Neural crest cell (in vitro differentiated cells): Measurements from ENCODE around the gene NFS1. TPM values are rescaled to one million over a fixed set of nuclear protein-coding genes. Genes with fewer than 3 reads are reported as not detected.

ENCODE experiments used
- DNase-seq: peaks from one replicate; pipeline ENCODE4 v3.0.0; 2021; ENCODE audit warnings: low read depth, mixed read lengths, low spot score
- H3K27ac Mint-ChIP-seq: one replicate; pipeline ENCODE4 v1.8.0; 2021; ENCODE audit warnings: mild to moderate bottlenecking, mixed read lengths; ENCODE audit not compliant: unreplicated experiment
- H3K27me3 Mint-ChIP-seq: 2 replicates; pipeline ENCODE4 v1.8.0; 2021; ENCODE audit warnings: low read depth, mild to moderate bottlenecking, mixed read lengths
- H3K36me3 Mint-ChIP-seq: 2 replicates; pipeline ENCODE4 v1.8.0; 2021; ENCODE audit warnings: low read depth, mild to moderate bottlenecking, mixed read lengths
- H3K4me1 Mint-ChIP-seq: 2 replicates; pipeline ENCODE4 v1.8.0; 2021; ENCODE audit warnings: mixed read lengths
- H3K4me3 Mint-ChIP-seq: one replicate; pipeline ENCODE4 v1.8.0; 2021; ENCODE audit warnings: mild to moderate bottlenecking, mixed read lengths
- H3K9me3 Mint-ChIP-seq: 2 replicates; pipeline ENCODE4 v1.8.0; 2021; ENCODE audit warnings: mixed read lengths
- total RNA-seq: library from RNA; stranded (reverse); gene quantifications from 2 replicates; pipeline ENCODE4 v1.2.1, GENCODE V29; 2021
- TF ChIP-seq, protein P1 (sequence below): fragments of 200-600 bp; sonication (generic); conservative IDR thresholded peaks from 2 replicates; pipeline ENCODE4 v1.5.0; 2021; ENCODE audit warnings: antibody characterized with exemption, mild to moderate bottlenecking

The NFS1 gene
- total RNA-seq, 1 donor from 2014 or later = 21.3 TPM

DNA sequence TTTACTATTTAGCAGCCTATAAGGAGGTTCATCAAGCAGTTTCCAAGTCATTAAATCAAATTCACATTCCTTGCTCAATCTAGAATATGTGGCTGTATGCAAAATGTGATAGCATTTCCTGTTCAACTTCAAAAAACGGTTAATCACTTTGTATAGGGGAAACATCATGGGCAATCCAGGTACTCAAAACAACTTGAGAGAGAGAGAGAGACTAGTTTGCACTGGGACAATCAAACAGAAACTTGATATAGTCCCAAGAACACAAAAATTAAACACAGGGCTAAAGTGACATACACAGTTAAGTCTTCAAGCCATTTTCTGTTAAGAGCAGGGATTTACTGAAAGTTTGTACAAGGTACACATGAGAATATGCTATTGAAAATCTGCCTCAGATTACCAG, 41.9 kb downstream of the NFS1 start:
- no peak for DNase-seq
- TF ChIP-seq, protein P1, sequence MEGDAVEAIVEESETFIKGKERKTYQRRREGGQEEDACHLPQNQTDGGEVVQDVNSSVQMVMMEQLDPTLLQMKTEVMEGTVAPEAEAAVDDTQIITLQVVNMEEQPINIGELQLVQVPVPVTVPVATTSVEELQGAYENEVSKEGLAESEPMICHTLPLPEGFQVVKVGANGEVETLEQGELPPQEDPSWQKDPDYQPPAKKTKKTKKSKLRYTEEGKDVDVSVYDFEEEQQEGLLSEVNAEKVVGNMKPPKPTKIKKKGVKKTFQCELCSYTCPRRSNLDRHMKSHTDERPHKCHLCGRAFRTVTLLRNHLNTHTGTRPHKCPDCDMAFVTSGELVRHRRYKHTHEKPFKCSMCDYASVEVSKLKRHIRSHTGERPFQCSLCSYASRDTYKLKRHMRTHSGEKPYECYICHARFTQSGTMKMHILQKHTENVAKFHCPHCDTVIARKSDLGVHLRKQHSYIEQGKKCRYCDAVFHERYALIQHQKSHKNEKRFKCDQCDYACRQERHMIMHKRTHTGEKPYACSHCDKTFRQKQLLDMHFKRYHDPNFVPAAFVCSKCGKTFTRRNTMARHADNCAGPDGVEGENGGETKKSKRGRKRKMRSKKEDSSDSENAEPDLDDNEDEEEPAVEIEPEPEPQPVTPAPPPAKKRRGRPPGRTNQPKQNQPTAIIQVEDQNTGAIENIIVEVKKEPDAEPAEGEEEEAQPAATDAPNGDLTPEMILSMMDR = no peak
- Mint-ChIP-seq H3K27ac (no peak overlapping the region), H3K4me3 (no peak overlapping the region), H3K4me1 (peaks cover 41% of the 10 kb centered on the region), H3K9me3 (no peaks in the 10 kb centered on the region), H3K27me3 (no peaks in the 10 kb centered on the region), H3K36me3 (no peaks in the 10 kb centered on the region)

DNA sequence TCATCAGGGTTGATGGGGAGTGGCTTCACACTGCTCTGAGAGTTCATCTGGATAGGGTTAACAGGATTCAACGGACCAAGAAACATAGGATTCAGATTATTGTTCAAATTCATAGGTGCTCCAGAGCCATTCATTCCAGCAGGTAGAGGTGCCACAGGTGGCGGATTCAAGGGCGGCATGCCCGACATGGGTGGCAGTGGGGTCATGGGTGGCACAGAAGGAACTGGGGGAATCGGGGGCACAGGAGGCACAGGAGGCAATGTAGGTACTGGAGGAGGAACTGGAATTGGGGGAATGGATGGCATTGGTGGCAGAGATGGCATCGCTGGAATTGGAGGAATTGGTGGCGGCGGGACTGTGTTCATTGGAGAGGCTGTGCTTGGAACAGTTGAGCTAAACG, 44.7 kb downstream of the NFS1 start:
- Mint-ChIP-seq H3K36me3 (no peaks in the 10 kb centered on the region), H3K27me3 (no peaks in the 10 kb centered on the region), H3K4me1 (peaks cover 15% of the 10 kb centered on the region), H3K9me3 (no peaks in the 10 kb centered on the region), H3K4me3 (no peak overlapping the region), H3K27ac (no peak overlapping the region)
- no peak for DNase-seq
- TF ChIP-seq, protein P1 = no peak

DNA sequence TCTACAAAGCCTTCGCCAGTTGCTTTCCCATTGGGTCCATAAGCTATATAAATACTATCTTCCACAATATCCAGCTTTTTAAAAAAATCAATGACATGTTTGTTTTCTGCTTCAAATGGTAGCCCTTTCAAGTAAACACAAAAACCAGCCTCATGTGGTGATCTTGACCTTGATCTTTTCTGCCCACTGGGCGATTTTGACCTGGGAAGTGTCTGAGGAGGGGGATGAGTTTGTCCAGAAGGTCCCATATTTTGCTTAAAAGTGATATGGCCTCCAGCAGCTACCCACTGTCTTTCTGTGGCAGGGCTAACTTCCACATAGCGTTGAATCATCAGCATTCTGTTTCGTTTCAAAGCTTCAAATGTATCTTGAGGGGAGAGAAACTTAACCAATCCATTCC, 45.3 kb downstream of the NFS1 start:
- TF ChIP-seq, protein P1 = no peak
- H3K4me3 Mint-ChIP-seq = no peak overlapping the region
- H3K4me1 Mint-ChIP-seq = peaks cover 11% of the 10 kb centered on the region
- no peaks in the 10 kb centered on the region for H3K27me3 Mint-ChIP-seq
- no peaks in the 10 kb centered on the region for H3K36me3 Mint-ChIP-seq
- DNase-seq = no peak
- no peaks in the 10 kb centered on the region for H3K9me3 Mint-ChIP-seq
- H3K27ac Mint-ChIP-seq = no peak overlapping the region

DNA sequence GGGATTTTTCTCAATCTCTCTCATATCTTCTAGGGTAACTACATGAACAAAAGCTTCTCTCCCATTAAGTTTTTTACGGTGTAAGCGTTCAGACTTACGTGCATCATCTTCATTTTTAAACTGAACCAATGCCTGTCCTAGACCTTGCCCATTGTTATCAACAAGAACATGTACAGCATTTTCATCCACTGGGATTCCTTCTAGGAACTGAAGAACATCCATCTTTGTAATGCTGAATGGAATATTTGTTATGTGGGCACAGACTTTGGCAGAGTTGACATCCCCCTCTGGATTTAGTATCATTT, 45.8 kb downstream of the NFS1 start:
- no peaks in the 10 kb centered on the region for H3K36me3 Mint-ChIP-seq
- no peak for DNase-seq
- TF ChIP-seq, protein P1 = no peak
- H3K4me3 Mint-ChIP-seq = no peak overlapping the region
- no peaks in the 10 kb centered on the region for H3K9me3 Mint-ChIP-seq
- H3K4me1 Mint-ChIP-seq = peaks cover 8% of the 10 kb centered on the region
- no peak overlapping the region for H3K27ac Mint-ChIP-seq
- no peaks in the 10 kb centered on the region for H3K27me3 Mint-ChIP-seq

DNA sequence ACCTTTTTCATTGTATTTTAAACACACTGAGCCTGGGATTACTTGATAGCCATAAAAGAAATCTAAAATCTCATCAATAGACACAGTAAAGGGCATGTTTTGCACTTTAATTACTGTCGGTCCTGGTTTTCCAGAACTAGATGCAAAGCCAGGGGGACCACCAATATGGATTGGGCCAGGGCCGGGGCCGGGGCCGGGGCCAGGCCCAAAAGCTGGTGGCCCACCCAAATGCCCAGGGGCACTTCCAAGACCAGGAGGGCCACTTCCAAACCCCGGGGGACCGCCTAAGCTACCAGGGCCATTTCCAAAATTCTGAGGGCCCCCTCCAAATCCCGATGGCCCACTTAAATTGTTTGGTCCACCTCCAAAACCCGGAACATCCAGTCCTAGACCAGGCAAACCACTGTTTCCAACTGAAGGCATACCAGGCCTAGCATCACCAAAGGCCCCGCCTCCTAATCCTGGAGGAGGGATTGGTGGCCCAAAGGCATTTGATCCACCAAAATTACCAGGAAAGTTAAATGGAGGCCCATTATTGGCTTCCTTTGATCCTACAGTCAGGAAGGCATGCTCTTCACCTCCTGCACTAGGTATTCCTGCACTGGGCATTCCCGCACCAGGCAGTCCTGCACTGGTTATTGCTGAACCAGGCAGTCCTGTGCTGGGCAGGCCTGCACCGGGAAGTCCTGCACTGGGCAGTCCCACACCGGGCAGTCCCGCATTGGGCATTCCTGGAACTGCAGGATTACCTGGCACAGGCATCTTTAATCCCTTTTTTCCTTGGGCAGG, 46.3 kb downstream of the NFS1 start:
- TF ChIP-seq, protein P1 = no peak
- H3K27me3 Mint-ChIP-seq = no peaks in the 10 kb centered on the region
- no peaks in the 10 kb centered on the region for H3K36me3 Mint-ChIP-seq
- H3K4me1 Mint-ChIP-seq = peaks cover 8% of the 10 kb centered on the region
- DNase-seq = no peak
- H3K27ac Mint-ChIP-seq = no peak overlapping the region
- H3K4me3 Mint-ChIP-seq = no peak overlapping the region
- H3K9me3 Mint-ChIP-seq = no peaks in the 10 kb centered on the region
